ENCODE results near the gene PCSK9.

- TF ChIP-seq CTCF (IDR thresholded peaks at IDR 0.05; ENCODE audit: low read length) (no peak), EZH2 (IDR thresholded peaks at IDR 0.05; ENCODE audit: borderline replicate concordance, low read length) (no peak)
These were observed 2.3 kb downstream of the PCSK9 start for GRCh38 chr1:55041613-55042012.

Data from OCI-LY1 (cell line).